ENCODE results near the gene ZNF737.
"Not testable (repeated sequence)": the region's sequence is repeated elsewhere in the genome, so short reads cannot be mapped to it uniquely, and the experiment has no call there.

ZNF737 gene

DNA sequence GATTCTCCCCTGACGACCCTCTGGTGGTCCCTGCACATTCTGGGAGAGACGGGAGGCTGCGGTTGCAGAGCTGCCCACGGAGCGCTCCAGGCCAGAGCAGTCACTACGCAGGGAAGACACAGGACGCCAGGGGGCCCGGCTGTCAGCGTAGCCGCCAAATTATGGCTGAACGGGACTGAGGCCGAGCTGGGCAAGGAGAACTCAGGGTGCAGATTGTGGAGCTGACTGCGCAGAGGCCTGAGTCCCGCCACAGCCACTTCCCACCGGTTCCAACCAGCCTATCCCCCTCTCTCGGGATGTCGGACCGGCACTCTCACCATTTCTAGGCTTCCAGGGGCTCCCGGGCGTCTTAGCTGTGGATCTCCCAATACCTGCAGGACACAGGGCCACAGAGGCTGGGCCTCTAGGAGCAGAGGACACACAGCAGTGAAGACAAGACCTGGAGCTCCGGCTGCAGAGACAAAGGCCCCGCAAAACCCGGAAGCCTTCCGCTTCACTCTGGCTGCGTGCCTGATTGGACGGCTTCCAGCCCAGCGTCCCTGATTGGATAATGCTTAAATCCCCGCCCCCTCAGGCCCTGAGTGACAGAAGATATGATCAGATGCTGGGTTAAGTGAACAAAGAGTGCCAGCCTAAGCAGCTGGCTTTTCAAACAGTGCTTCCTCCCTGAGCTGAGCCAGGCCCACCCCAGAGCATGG lies at the start of gene ZNF737:
Gene ZNF737 (minus strand): TSS at position 461 of the 698 bp plus-strand sequence. CDS start 141 bp downstream, at position 320.
- peak; percentile 74 to 82 for DNase-seq (ENCODE audit: extremely low read depth in 1 of 2, low read depth in 1 of 2)

DNA sequence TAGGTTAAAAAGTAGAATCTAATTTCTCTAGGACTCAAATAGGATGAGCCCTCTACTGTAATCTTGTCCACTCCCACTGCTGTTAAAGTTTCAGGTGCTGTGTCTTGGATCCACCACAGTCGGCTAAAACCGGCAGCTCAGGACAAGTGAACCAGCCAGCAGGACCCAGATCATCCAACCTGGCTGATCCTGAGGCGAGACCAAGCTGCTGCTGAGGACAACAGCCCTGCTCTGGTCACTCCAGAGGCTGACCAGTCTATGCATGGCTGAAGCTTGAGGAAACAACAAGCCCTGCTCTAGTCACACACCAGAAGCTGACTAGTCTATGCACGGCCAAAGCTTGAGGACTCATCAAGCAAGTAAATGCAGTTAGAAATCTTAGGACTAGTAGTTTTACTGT lies 49.4 kb upstream of the ZNF737 start:
- DNase-seq (ENCODE audit: extremely low read depth in 1 of 2, low read depth in 1 of 2): not testable (repeated sequence)

DNA sequence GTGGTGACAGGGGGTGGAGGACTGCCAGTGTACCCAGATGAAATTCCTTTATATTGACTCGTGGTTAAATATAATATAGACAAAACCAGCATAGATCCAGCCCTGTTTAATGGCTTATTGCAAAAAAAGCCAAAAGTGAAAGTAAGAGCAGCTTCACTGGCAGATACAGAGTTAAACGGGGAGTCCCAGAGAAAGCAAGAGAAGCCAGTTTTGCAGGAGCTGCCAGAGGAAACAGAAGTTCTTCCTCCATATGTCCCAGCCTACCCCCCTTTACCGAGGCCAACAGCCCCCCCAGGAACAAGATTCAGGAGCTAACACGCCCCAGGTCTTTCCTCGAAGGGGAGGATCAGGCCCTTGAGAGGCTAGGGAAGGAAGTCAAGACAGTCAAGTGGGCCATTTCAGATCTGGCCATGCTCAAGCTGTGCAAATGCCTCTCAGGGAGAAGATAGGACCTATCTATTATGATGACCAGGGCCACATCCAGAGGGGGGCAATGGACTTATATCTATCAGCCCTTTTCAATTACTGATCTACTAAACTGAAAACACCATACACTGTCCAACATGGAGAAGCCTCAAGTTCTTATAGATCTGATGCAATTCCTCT lies 47.2 kb upstream of the ZNF737 start:
- no peak for DNase-seq (ENCODE audit: extremely low read depth in 1 of 2, low read depth in 1 of 2)

DNA sequence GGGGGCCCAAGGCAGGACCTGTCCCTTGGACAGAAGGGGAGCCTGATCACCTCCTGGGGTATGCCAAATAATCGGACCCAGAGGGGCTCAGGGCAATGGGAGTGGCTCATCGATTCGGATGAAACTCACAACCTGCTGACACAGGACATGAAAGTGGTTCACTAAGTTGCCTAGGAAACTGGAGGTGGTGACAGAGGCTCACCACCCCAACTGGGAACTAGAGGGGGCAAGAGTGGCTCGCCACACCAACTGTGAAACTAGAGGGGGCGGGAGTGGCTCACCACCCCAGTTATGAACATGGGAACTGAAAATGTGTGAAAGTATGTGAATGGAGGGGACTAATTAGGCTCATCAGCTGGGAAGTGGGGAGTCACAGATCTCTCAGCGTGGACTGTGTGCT lies 46.3 kb upstream of the ZNF737 start:
- DNase-seq (ENCODE audit: extremely low read depth in 1 of 2, low read depth in 1 of 2): no peak

DNA sequence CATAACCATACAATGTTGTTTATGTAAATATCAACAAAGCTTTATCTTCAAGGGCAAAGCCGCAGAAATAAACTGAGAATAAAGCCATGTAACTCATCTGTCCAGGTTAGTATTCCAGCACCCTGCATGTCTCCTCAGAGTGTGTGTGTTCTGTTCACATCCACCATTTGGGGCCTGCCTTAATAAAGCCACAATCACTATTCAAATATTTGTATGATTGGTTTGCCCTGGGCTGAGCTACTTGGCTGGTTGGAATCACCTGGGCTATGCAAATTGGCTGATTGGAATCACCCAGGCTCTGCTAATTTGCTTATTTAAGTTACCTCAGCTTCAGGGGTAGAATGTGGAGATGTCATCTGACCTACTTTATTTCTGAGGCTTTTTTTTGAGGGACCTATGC lies 42.4 kb upstream of the ZNF737 start:
- DNase-seq (ENCODE audit: extremely low read depth in 1 of 2, low read depth in 1 of 2): no peak

DNA sequence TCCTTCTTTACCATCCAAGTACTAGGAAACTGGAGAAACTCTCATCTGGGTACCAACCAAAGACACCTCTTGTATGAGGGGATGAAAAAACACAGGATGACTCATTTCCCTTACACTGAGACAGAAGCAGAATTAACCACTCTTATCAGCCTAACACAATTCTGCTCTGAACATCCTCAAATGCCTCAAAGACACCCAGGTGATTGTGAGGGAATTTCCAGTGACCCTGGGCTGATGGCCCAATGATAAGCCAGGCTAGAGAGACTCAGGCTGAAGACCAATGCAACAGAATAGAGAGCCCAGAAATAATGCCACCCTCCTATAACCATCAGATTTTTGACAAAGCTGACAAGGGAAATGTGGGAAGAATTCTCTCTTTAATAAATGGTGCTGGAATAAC lies 7.0 kb downstream of the ZNF737 start:
- no peak for DNase-seq (ENCODE audit: extremely low read depth in 1 of 2, low read depth in 1 of 2)

DNA sequence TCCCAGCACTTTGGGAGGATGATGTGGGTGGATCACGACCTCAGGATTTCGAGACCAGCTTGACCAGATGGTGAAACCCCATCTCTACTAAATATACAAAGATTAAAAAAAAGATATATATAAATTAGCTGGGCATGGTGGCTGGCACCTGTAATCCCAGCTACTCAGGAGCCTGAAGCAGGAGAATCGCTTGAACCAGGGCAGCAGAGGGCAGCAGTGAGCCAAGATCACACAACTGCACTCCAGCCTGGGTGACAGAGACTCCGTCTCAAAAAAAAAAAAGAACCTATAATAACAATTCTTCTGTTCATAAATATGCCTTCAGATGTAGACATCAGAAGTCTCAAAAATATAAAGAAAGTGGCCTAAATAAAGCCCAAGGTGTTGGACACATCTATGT lies 7.6 kb downstream of the ZNF737 start:
- DNase-seq (ENCODE audit: extremely low read depth in 1 of 2, low read depth in 1 of 2): no peak

DNA sequence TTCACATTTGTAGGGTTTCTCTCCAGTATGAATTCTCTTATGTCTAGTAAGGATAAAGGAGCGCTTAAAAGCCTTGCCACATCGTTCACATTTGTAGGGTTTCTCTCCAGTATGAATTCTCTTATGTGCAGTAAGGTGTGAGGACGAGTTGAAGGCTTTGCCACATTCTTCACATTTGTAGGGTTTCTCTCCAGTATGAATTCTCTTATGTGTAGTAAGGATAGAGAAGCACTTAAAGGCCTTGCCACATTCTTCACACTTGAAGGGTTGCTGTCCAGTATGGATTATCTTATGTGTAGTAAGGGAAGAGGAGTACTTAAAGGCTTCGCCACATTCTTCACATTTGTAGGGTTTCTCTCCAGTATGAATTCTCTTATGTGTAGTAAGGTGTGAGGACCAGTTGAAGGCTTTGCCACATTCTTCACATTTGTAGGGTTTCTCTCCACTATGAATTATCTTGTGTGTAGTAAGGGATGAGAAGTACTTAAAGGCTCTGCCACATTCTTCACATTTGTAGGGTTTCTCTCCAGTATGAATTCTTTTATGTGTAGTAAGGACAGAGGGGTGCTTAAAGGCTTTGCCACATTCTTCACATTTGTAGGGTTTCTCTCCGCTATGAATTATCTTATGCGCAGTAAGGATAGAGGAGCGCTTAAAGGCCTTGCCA lies 20.8 kb downstream of the ZNF737 start:
- DNase-seq (ENCODE audit: extremely low read depth in 1 of 2, low read depth in 1 of 2): not testable (repeated sequence)

DNA sequence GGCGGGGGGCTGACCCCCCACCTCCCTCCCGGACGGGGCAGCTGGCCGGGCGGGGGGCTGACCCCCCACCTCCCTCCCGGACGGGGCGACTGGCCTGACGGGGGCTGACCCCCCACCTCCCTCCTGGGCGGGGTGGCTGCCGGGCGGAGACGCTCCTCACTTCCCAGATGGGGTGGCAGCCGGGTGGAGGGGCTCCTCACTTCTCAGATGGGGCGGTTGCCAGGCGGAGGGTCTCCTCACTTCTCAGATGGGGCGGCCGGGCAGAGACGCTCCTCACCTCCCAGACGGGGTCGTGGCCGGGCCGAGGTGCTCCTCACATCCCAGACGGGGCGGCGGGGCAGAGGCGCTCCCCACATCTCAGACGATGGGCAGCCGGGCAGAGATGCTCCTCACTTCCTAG lies 35.3 kb downstream of the ZNF737 start:
- not testable (repeated sequence) for DNase-seq (ENCODE audit: extremely low read depth in 1 of 2, low read depth in 1 of 2)

DNA sequence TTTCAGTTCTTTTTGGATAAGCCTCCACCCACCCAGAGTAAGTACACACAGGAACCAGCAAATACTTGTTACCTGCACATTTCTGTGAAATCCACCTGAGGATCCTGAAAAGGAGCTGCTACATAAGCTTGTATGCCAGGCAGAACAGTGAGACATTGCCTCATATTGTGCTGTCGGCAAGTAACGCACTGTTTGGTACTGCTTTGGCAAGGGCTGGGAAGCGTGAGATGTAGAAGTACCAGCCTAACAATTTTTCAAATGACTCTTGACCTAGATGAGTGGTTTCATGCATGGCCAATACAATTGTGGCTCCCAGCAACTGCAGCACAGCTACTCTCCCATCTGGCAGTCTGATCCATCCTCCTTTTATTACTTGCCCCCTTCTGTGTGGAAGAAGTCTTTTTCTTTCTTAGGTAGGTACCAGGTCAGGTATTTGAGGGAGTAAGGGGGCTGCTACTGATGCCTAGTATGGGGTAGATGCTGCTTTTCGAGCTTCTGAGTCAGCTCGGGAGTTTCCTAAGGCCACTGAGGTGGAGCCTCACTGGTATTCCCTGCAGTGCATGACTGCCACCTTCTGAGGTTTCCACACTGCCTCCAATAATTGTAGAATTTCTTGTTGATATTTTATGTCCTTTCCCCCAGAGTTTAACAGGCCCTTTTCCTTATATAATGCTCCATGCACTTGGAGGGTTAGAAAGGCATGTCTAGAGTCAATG lies 52.2 kb downstream of the ZNF737 start:
- DNase-seq (ENCODE audit: extremely low read depth in 1 of 2, low read depth in 1 of 2): no peak

DNA sequence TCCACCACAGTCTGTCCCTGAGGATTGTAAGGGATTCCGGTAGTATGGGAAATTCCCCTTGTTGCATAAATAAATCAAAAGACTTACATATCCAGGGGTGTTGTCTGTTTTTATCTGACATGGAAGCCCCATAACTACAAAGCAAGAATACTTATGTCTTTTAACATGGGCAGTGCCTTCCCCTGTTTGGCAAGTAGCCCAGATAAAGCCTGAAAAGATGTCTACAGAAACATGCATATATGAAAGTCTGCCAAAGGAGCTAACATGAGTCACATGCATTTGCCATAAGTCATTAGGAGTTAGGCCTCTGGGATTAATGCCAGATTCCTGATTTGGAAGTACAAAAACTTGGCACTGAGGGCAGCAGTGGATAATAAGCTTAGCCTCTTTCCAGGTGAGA lies 62.1 kb downstream of the ZNF737 start:
- no peak for DNase-seq (ENCODE audit: extremely low read depth in 1 of 2, low read depth in 1 of 2)

Data from activated CD8-positive, alpha-beta memory T cell treated with anti-CD3 and anti-CD28 coated beads for 1 hour (primary cell).